Activated naive CD8-positive, alpha-beta T cell treated with anti-CD3 and anti-CD28 coated beads, Interleukin-2, amount 10 ng/mL, durations not matched to agents 7 days and 5 days (primary cell): Measurements from ENCODE around the gene MSH5. TPM values are rescaled to one million over a fixed set of nuclear protein-coding genes. Genes with fewer than 3 reads are reported as not detected.

ENCODE experiments used
- ATAC-seq: fragments of 150-1000 bp; cut with Tn5 transposase; one replicate; pipeline ENCODE4 v1.10.0; 2021; ENCODE audit warnings: low read depth, moderate library complexity
- POLR2A ChIA-PET: fragments of 350-600 bp; sonication (Branson Sonifier 250); formaldehyde crosslinking; loops from one replicate; lab custom pipeline; 2021; ENCODE audit warnings: antibody characterized with exemption; lab: Charles Lee
- DNase-seq: peaks from one replicate; pipeline ENCODE4 v3.0.0; 2021
- H3K27ac Mint-ChIP-seq: one replicate; pipeline ENCODE4 v1.8.0; 2022; ENCODE audit warnings: mild to moderate bottlenecking, mixed read lengths
- H3K27me3 Mint-ChIP-seq: one replicate; pipeline ENCODE4 v1.8.0; 2022; ENCODE audit warnings: mild to moderate bottlenecking, moderate library complexity, mixed read lengths
- H3K36me3 Mint-ChIP-seq: one replicate; pipeline ENCODE4 v1.8.0; 2021; ENCODE audit warnings: mild to moderate bottlenecking, mixed read lengths
- H3K4me1 Mint-ChIP-seq: one replicate; pipeline ENCODE4 v1.8.0; 2021; ENCODE audit warnings: mixed read lengths
- H3K4me3 Mint-ChIP-seq: one replicate; pipeline ENCODE4 v1.8.0; 2022; ENCODE audit warnings: mild to moderate bottlenecking, moderate library complexity, mixed read lengths
- H3K9me3 Mint-ChIP-seq: one replicate; pipeline ENCODE4 v1.8.0; 2021; ENCODE audit warnings: mixed read lengths
- total RNA-seq, 2 experiments: library from RNA; stranded (reverse); gene quantifications; one replicate each; pipeline ENCODE4 v1.2.3, GENCODE V29; 2021

The MSH5 gene
- total RNA-seq, 2 experiments from 2014 or later: 59.2 to 68.2 TPM

DNA sequence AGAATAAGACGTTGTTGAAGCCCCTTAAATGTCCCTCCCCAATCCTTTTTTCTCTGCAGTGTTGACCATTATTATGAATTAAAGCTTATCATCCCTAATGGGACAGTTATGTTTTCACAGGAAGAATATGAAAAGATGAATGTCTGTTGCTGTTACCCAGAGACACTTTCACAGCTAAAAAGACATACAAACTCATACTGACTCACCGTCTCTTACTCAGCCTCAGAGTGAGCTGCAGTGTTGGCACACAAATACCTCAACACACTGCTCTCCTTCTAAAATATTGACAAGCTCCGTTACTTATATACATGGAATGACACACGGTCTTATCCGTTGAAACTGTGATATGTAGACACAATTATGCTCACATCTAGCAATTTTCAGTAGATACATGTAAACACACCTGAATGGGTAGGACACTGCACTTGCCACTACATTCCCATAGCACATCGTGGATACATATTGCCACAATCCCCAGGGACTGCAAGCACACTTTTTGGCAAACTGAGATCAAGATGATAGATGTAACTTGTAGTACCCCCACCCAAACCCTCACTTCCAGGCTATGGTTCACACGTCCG, 13.0 kb downstream of the MSH5 start:
- Mint-ChIP-seq H3K4me3 (no peak overlapping the region), H3K36me3 (peaks cover 12% of the 10 kb centered on the region), H3K27ac (no peak overlapping the region), H3K4me1 (no peaks in the 10 kb centered on the region), H3K27me3 (no peaks in the 10 kb centered on the region), H3K9me3 (no peaks in the 10 kb centered on the region)
- DNase-seq (no peak), ATAC-seq (no peak)
- POLR2A ChIA-PET: interaction anchor here (1.1 to 2.4 kb wide), 2 partner anchors 12 to 30 kb away, joined by 8 to 13 read pairs; partner anchors contain the start of genes MPIG6B and MSH5

- no peak for DNase-seq
- H3K27ac Mint-ChIP-seq: peak overlapping the region; percentile 53
- H3K36me3 Mint-ChIP-seq: peaks cover 21% of the 10 kb centered on the region
- H3K9me3 Mint-ChIP-seq: no peaks in the 10 kb centered on the region
- H3K27me3 Mint-ChIP-seq: no peaks in the 10 kb centered on the region
- H3K4me1 Mint-ChIP-seq: peaks cover 7% of the 10 kb centered on the region
- no peak for ATAC-seq
- no peak overlapping the region for H3K4me3 Mint-ChIP-seq
- POLR2A ChIA-PET: interaction anchor here (0.6 to 2.0 kb wide), 2 partner anchors 13 to 18 kb away, joined by 3 to 5 read pairs; partner anchors contain the start of gene MSH5
Observed at GRCh38 chr6:31758281-31758680, 18.5 kb downstream of the MSH5 start.

DNA sequence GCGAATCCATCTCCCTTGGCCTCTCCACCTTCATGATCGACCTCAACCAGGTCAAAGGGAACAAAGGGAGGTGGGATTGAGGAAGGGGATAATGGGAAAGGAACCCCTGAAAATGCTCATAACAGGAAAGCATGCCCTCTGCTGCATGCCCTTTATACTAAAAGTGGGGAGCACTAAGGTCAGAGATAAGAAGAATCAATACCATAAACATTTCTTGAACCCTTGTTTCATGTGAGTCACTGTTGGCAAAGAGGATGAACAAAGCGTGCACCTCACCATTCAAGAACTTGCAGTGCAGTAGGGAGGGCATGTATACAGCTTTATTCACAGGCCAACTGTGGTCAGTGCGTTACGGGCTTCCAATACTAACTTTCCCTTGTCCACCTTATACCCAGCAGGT, 21.0 kb downstream of the MSH5 start:
- H3K27ac Mint-ChIP-seq: peak overlapping the region; percentile 56

DNA sequence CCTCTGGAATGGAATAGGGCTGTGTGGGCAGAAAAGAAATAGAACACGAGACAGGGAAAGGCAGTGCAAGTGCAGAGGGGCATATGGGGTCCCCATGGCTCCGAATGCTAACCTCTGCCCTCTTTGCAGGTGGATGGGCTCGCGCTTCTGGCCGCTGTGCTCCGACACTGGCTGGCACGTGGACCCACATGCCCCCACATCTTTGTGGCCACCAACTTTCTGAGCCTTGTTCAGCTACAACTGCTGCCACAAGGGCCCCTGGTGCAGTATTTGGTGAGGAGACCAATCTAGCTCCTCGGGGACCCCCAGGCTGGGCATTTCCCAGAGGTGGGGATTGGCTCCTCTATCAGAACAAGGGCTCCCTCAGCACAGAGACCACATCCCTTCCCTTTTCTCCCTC, 21.5 kb downstream of the MSH5 start:
- no peak overlapping the region for H3K27ac Mint-ChIP-seq
- no peak overlapping the region for H3K4me3 Mint-ChIP-seq
- ATAC-seq (no peak), DNase-seq (no peak)
- no peaks in the 10 kb centered on the region for H3K9me3 Mint-ChIP-seq
- POLR2A ChIA-PET: interaction anchor here (0.5 kb wide), 1 partner anchor 9 kb away, joined by 5 read pairs; no protein-coding TSS in a partner anchor
- peaks cover 24% of the 10 kb centered on the region for H3K36me3 Mint-ChIP-seq
- peaks cover 13% of the 10 kb centered on the region for H3K4me1 Mint-ChIP-seq
- H3K27me3 Mint-ChIP-seq: no peaks in the 10 kb centered on the region

More for the DNA sequence above, 21.0 kb downstream of the MSH5 start:
- ATAC-seq (no peak), DNase-seq (no peak)
- POLR2A ChIA-PET: interaction anchor here (0.5 kb wide), 1 partner anchor 10 kb away, joined by 5 read pairs; no protein-coding TSS in a partner anchor
- Mint-ChIP-seq H3K9me3 (no peaks in the 10 kb centered on the region), H3K4me1 (peaks cover 13% of the 10 kb centered on the region), H3K36me3 (peaks cover 24% of the 10 kb centered on the region), H3K27me3 (no peaks in the 10 kb centered on the region), H3K4me3 (no peak overlapping the region)

- Mint-ChIP-seq H3K9me3 (no peaks in the 10 kb centered on the region), H3K27ac (peak within 1 kb of the TSS; percentile 67), H3K36me3 (peaks cover 26% of the 10 kb centered on the region), H3K27me3 (no peaks in the 10 kb centered on the region), H3K4me1 (peaks cover 13% of the 10 kb centered on the region), H3K4me3 (no peak within 1 kb of the TSS)
- ATAC-seq (no peak), DNase-seq (no peak)
- POLR2A ChIA-PET: no interaction called here
Observed at GRCh38 chr6:31762356-31762755, 22.6 kb downstream of the MSH5 start, which contains the start of gene SAPCD1. TSS of gene SAPCD1 (plus strand) at chr6:31762656. CDS start at chr6:31763055, 399 bp downstream.

- POLR2A ChIA-PET: interaction anchor here (1.3 kb wide), 2 partner anchors 27 to 33 kb away, joined by 3 read pairs; partner anchors contain the start of gene CLIC1
- ATAC-seq: no peak
Observed at GRCh38 chr6:31762878-31763618, 23.2 kb downstream of the MSH5 start.

GRCh38 chr6:31763619-31763940, 23.8 kb downstream of the MSH5 start:
- H3K4me3 Mint-ChIP-seq: no peak overlapping the region
- peaks cover 18% of the 10 kb centered on the region for H3K4me1 Mint-ChIP-seq
- ATAC-seq (no peak), DNase-seq (no peak)
- peak overlapping the region; percentile 67 for H3K27ac Mint-ChIP-seq
- POLR2A ChIA-PET: interaction anchor here (1.3 kb wide), 2 partner anchors 27 to 34 kb away, joined by 3 read pairs; partner anchors contain the start of gene CLIC1
- H3K9me3 Mint-ChIP-seq: no peaks in the 10 kb centered on the region
- no peaks in the 10 kb centered on the region for H3K27me3 Mint-ChIP-seq
- H3K36me3 Mint-ChIP-seq: peaks cover 34% of the 10 kb centered on the region

More at GRCh38 chr6:31762878-31763618, 23.2 kb downstream of the MSH5 start:
- Mint-ChIP-seq H3K36me3 (peaks cover 31% of the 10 kb centered on the region), H3K27ac (no peak overlapping the region), H3K27me3 (no peaks in the 10 kb centered on the region), H3K9me3 (no peaks in the 10 kb centered on the region), H3K4me1 (peaks cover 16% of the 10 kb centered on the region), H3K4me3 (no peak overlapping the region)
- DNase-seq: no peak

DNA sequence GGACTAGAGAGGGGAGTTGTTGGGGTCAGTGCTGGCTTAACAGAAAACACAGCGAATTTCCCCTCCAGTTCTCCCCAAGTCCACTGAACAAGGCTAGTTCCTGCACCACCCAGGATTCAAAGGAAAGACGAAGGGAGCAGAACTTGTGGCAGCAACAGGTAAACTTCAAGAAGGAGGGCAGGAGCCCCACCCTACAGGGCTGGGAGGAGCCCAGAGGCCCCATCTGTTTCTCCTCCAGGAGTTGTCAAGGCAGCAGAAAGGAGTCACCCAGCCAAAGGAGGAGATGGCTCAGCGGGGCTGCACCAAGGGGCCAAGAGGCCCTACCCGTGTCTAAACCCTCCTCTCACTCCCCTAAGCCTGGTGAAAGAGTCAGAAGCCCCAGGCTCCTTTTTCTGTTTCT, 24.4 kb downstream of the MSH5 start:
- Mint-ChIP-seq H3K27me3 (no peaks in the 10 kb centered on the region), H3K27ac (no peak overlapping the region), H3K4me3 (no peak overlapping the region), H3K4me1 (peaks cover 18% of the 10 kb centered on the region), H3K9me3 (no peaks in the 10 kb centered on the region), H3K36me3 (peaks cover 34% of the 10 kb centered on the region)
- ATAC-seq (no peak), DNase-seq (no peak)
- POLR2A ChIA-PET: interaction anchor here (0.5 to 1.3 kb wide), 4 partner anchors 25 to 65 kb away, joined by 3 read pairs; partner anchors contain the start of genes CLIC1 and MSH5

GRCh38 chr6:31765559-31765909, 25.7 kb downstream of the MSH5 start:
- no peak overlapping the region for H3K27ac Mint-ChIP-seq
- no peaks in the 10 kb centered on the region for H3K9me3 Mint-ChIP-seq
- H3K27me3 Mint-ChIP-seq: no peaks in the 10 kb centered on the region
- DNase-seq (no peak), ATAC-seq (no peak)
- peaks cover 21% of the 10 kb centered on the region for H3K4me1 Mint-ChIP-seq
- peaks cover 29% of the 10 kb centered on the region for H3K36me3 Mint-ChIP-seq
- H3K4me3 Mint-ChIP-seq: no peak overlapping the region
- POLR2A ChIA-PET: interaction anchor here (1.0 kb wide), 2 partner anchors 26 to 32 kb away, joined by 3 read pairs; partner anchors contain the start of gene MSH5

- Mint-ChIP-seq H3K4me1 (peaks cover 22% of the 10 kb centered on the region), H3K27me3 (no peaks in the 10 kb centered on the region), H3K9me3 (no peaks in the 10 kb centered on the region), H3K4me3 (no peak overlapping the region), H3K27ac (no peak overlapping the region), H3K36me3 (peaks cover 25% of the 10 kb centered on the region)
- no peak for DNase-seq
- no peak for ATAC-seq
- POLR2A ChIA-PET: interaction anchor here (1.0 kb wide), 2 partner anchors 27 to 31 kb away, joined by 3 read pairs; partner anchors contain the start of gene MSH5
Observed at GRCh38 chr6:31765910-31766794, 26.3 kb downstream of the MSH5 start.

DNA sequence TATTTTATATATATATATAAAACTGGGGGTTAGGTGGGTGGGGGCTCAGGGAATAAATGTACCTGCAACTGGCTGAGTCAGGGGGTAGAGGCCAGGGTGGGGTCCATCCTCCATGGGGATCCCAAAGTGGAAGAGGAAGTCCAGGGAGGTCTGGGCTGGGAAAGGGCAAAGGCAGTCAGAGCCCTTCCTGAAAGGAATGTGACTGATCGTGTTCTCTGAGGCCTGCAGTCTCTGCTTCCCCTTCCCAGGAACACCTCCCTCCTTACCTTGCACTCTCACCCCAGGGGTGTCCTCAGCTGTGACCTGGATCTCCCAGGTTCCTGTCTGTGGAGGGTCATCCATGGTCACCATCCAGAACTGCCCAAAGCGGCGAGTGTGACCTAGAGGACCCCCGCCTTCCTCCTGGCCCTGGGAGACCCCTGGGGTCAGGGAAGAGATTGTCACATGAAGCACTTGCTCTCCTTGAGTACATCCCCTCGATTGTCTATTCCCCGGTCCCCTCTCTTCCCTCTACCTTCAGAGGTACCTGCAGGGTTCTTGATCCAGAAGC, 27.4 kb downstream of the MSH5 start:
- Mint-ChIP-seq H3K36me3 (peaks cover 25% of the 10 kb centered on the region), H3K27ac (no peak overlapping the region), H3K27me3 (no peaks in the 10 kb centered on the region), H3K9me3 (no peaks in the 10 kb centered on the region), H3K4me3 (no peak overlapping the region), H3K4me1 (peaks cover 23% of the 10 kb centered on the region)
- POLR2A ChIA-PET: interaction anchor here (0.7 kb wide), 1 partner anchor 28 kb away, joined by 4 read pairs; no protein-coding TSS in a partner anchor
- no peak for ATAC-seq
- no peak for DNase-seq

DNA sequence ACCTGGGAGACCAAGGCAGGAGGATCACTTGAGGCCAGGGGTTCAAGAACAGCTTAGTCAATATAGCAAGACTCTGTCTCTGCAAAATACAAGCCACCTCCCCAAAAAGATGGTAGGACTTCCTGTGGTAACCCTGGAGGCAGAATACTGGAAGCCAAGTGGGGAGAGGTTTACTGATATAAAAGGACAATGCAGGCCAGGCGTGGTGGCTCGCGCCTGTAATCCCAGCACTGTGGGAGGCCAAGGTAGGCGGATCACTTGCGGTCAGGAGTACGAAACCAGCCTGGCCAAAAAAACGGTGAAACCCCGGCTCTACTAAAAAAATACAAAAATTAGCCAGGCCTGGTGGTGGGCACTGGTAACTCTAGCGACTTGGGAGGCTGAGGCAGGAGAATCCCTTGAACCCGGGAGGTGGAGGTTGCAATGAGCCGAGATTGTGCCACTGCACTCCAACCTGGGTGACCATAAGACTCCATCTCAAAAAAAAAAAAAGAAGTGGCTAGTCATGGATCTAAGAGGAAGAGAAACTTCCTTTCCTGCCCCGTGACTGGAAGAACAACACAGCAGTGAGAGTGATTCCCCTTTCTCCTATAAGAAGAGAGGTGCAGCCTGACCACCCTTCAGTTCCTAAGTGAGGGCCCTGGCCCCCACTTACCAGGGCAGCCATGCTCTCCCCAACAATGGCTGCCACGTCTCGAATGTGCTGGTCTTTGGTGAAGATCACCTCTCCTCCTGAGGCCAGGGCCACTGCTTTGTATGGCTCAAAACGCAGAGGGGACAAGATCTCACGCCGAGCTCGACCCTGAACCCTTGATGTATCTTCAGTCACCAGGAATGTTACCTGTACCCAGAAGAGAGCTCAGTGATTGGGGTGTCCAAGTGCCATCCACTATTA, 28.8 kb downstream of the MSH5 start:
- ATAC-seq: no peak
- peaks cover 27% of the 10 kb centered on the region for H3K4me1 Mint-ChIP-seq
- H3K4me3 Mint-ChIP-seq: no peak overlapping the region
- POLR2A ChIA-PET: interaction anchor here (4.9 kb wide), 1 partner anchor 31 kb away, joined by 57 read pairs; the partner anchor contains the start of genes CLIC1 and MSH5
- no peaks in the 10 kb centered on the region for H3K27me3 Mint-ChIP-seq
- no peak overlapping the region for H3K27ac Mint-ChIP-seq
- no peaks in the 10 kb centered on the region for H3K9me3 Mint-ChIP-seq
- peaks cover 23% of the 10 kb centered on the region for H3K36me3 Mint-ChIP-seq
- no peak for DNase-seq
